ENCODE results near the gene RARB.

The RARB gene

GRCh38 chr3:25587526-25587925 is 159.5 kb downstream of the RARB start:
- TF ChIP-seq CTCF (IDR thresholded peaks at IDR 0.05; ENCODE audit: low read depth, low read length, missing control alignments) = no peak
- no peak for DNase-seq (ENCODE audit: low read depth)
- no peak overlapping the region for H3K4me3 ChIP-seq (ENCODE audit: low read depth, low read length)

- no peak overlapping the region for H3K4me3 ChIP-seq (ENCODE audit: low read depth, low read length)
- DNase-seq (ENCODE audit: low read depth) = no peak
- TF ChIP-seq CTCF (IDR thresholded peaks at IDR 0.05; ENCODE audit: low read depth, low read length, missing control alignments) = no peak
These were observed 159.9 kb downstream of the RARB start for GRCh38 chr3:25587975-25588374.

GRCh38 chr3:25588441-25589103 is 160.5 kb downstream of the RARB start:
- H3K4me3 ChIP-seq (ENCODE audit: low read depth, low read length) = no peak overlapping the region
- no peak for DNase-seq (ENCODE audit: low read depth)
- no peak for TF ChIP-seq CTCF (IDR thresholded peaks at IDR 0.05; ENCODE audit: low read depth, low read length, missing control alignments)

- no peak for DNase-seq (ENCODE audit: low read depth)
- TF ChIP-seq CTCF (IDR thresholded peaks at IDR 0.05; ENCODE audit: low read depth, low read length, missing control alignments) = no peak
- no peak overlapping the region for H3K4me3 ChIP-seq (ENCODE audit: low read depth, low read length)
These were observed 161.2 kb downstream of the RARB start for GRCh38 chr3:25589104-25589782.

- DNase-seq (ENCODE audit: low read depth) = no peak
- H3K4me3 ChIP-seq (ENCODE audit: low read depth, low read length) = no peak overlapping the region
- TF ChIP-seq CTCF (IDR thresholded peaks at IDR 0.05; ENCODE audit: low read depth, low read length, missing control alignments) = no peak
These were observed 161.8 kb downstream of the RARB start for GRCh38 chr3:25589783-25590258.

GRCh38 chr3:25592510-25592968 is 164.5 kb downstream of the RARB start:
- TF ChIP-seq CTCF (IDR thresholded peaks at IDR 0.05; ENCODE audit: low read depth, low read length, missing control alignments) = peak; percentile 3
- no peak overlapping the region for H3K4me3 ChIP-seq (ENCODE audit: low read depth, low read length)
- no peak for DNase-seq (ENCODE audit: low read depth)

Measured in GM12864 (cell line).